GM23248 (cell line): ENCODE data around the gene YDJC. TPM values are rescaled to one million over a fixed set of nuclear protein-coding genes. Genes with fewer than 3 reads are reported as not detected.
"Not testable (repeated sequence)": the region's sequence is repeated elsewhere in the genome, so short reads cannot be mapped to it uniquely, and the experiment has no call there.

Experiments
- DNase-seq: peaks from one replicate; pipeline ENCODE4 v3.0.0-alpha.2; 2015
- H2AFZ ChIP-seq: fragments of 200-600 bp; sonication (generic); 2 replicates; pipeline ENCODE4 v1.6.1; 2016; ENCODE audit warnings: antibody characterized with exemption
- H3F3A ChIP-seq: fragments of 200-600 bp; sonication (generic); 2 replicates; pipeline ENCODE4 v1.6.1; 2016; ENCODE audit warnings: mild to moderate bottlenecking, antibody characterized with exemption, mixed run types; ENCODE audit not compliant: insufficient read depth
- H3K27ac ChIP-seq: fragments of 200-600 bp; sonication (generic); 2 replicates; pipeline ENCODE4 v1.5.1; 2016; ENCODE audit warnings: mild to moderate bottlenecking
- H3K27me3 ChIP-seq: fragments of 200-600 bp; sonication (generic); replicated peaks from 2 replicates; pipeline ENCODE4 v1.6.1; 2016; ENCODE audit warnings: mild to moderate bottlenecking; ENCODE audit not compliant: insufficient read depth
- H3K36me3 ChIP-seq: fragments of 200-600 bp; sonication (generic); 2 replicates; pipeline ENCODE4 v1.6.1; 2016; ENCODE audit warnings: low read depth, mild to moderate bottlenecking
- H3K4me1 ChIP-seq: fragments of 200-600 bp; sonication (generic); 2 replicates; pipeline ENCODE4 v1.6.1; 2016; ENCODE audit warnings: mild to moderate bottlenecking; ENCODE audit not compliant: insufficient read depth
- H3K4me2 ChIP-seq: fragments of 200-600 bp; sonication (generic); one replicate; pipeline ENCODE4 v1.6.1; 2016; ENCODE audit warnings: mild to moderate bottlenecking; ENCODE audit not compliant: unreplicated experiment
- H3K4me3 ChIP-seq: fragments of 200-600 bp; sonication (generic); 2 replicates; pipeline ENCODE4 v1.5.1; 2016; ENCODE audit warnings: mild to moderate bottlenecking
- H3K79me2 ChIP-seq: fragments of 200-600 bp; sonication (generic); 2 replicates; pipeline ENCODE4 v1.6.1; 2016; ENCODE audit warnings: mild to moderate bottlenecking; ENCODE audit not compliant: insufficient read depth
- H3K9ac ChIP-seq: fragments of 200-600 bp; sonication (generic); 2 replicates; pipeline ENCODE4 v1.6.1; 2016; ENCODE audit warnings: mild to moderate bottlenecking
- H3K9me2 ChIP-seq: fragments of 200-600 bp; sonication (generic); 2 replicates; pipeline ENCODE4 v1.6.1; 2016; ENCODE audit warnings: mixed run types, mild to moderate bottlenecking, moderate library complexity; ENCODE audit not compliant: insufficient read depth
- H3K9me3 ChIP-seq: fragments of 200-600 bp; sonication (generic); one replicate; pipeline ENCODE4 v1.6.1; 2017; ENCODE audit warnings: low read depth
- H4K20me1 ChIP-seq: fragments of 200-600 bp; sonication (generic); 2 replicates; pipeline ENCODE4 v1.6.0; 2016; ENCODE audit not compliant: insufficient read depth
- EZH2 ChIP-seq: fragments of 200-600 bp; sonication (generic); IDR thresholded peaks from 2 replicates; pipeline ENCODE4 v1.6.1; 2018; ENCODE audit warnings: antibody characterized with exemption, mild to moderate bottlenecking; ENCODE audit not compliant: insufficient read depth, poor library complexity, severe bottlenecking
- EZH2phosphoT487 ChIP-seq: fragments of 200-600 bp; sonication (generic); IDR thresholded peaks from 2 replicates; pipeline ENCODE4 v1.6.1; 2018; ENCODE audit warnings: antibody characterized with exemption, moderate library complexity, mild to moderate bottlenecking, low read depth; ENCODE audit not compliant: insufficient read depth
- WGBS, 2 experiments: methylation state at CpG; one replicate each; pipeline ENCODE4 v1.1.6; 2015 to 2017; ENCODE audit warnings: low lambda C conversion rate in 2 of 2, low coverage in 1 of 2; ENCODE audit errors: missing lambda C conversion rate in 2 of 2; 5-methylcytosine and 5-hydroxymethylcytosine counted together
- in situ Hi-C: fragments of 300-500 bp; cut with MboI; formaldehyde crosslinking; loops from 2 replicates; pipeline ENCODE4 v1.15.0; 2020
- polyA plus RNA-seq: library from polyadenylated mRNA; unstranded; fragments of >200 nt; fragmentation: Nextera tagmentation; extraction: Ambion mirVana; gene quantifications from 2 replicates; pipeline ENCODE4 v1.2.1, GENCODE V29; 2016
- total RNA-seq: library from RNA; depleted of rRNA; stranded (reverse); fragments of >200 nt; shearing (Covaris generic); gene quantifications from 2 replicates; pipeline ENCODE4 v1.2.3, GENCODE V29; 2014

YDJC gene
- total and polyA plus RNA-seq, 2 experiments from 2014 or later = 20.0 to 31.5 TPM

DNA sequence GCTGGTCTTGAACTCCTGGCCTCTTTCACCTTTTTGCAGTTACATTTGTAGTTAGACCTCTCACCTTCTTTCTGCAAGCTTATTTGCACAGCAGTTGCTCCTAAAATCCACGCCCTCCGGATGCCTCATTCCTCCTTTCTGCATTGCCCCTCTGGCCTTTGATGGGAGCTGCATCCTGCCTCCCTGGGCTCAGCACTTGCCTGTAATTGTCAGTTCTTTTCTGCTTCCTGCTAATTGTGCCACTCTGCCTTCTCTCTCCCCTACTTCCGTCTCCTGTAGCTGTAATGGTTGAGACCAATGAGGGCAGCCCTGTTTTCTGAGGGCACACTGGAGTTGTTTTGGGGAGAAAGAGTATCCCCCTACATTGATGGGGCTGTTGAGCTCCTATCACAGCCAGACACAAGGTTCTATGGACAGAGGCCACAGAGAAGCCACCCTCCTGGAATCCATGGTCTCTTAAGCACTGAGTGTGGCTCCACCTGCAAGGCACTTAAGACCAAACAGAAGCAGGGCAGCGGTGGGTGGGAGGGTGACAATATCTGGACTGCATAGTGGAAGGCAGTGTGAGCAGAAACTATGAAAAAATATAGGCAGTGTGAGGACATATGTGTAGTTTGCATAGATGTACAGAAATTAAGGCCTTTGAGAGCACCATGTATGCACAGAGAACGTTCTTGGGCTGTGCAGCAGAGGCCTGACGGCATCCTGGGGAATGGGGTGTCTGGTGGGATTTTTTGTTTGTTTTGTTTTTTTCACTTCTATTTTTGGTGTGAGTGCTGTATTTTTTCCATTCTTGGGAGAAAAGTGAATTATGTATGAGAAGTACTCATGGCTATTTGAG is 30.5 kb downstream of the YDJC start:
- H3K9me2 ChIP-seq = no peaks in the 10 kb centered on the region
- H3K4me2 ChIP-seq = no peak overlapping the region
- H3K36me3 ChIP-seq = 0 out of 2 replicates have a peak, but pooled peaks cover 5% of the 10 kb centered on the region
- peaks cover 2% of the 10 kb centered on the region; the same call in 1 of the 2 replicates for H3F3A ChIP-seq
- no peak overlapping the region for H2AFZ ChIP-seq
- no peak overlapping the region for H3K9ac ChIP-seq
- in situ Hi-C loops = no loop called here
- no peak overlapping the region for H3K27ac ChIP-seq
- H3K4me1 ChIP-seq = no peaks in the 10 kb centered on the region
- DNase-seq = no peak
- no peaks in the 10 kb centered on the region for H3K27me3 ChIP-seq
- no peak overlapping the region for H3K4me3 ChIP-seq
- no peak for TF ChIP-seq EZH2phosphoT487
- no peak for TF ChIP-seq EZH2
- H3K9me3 ChIP-seq = no peaks in the 10 kb centered on the region
- H3K79me2 ChIP-seq = peaks cover 100% of the 10 kb centered on the region
- peaks cover 11% of the 10 kb centered on the region; the same call in 1 of the 2 replicates for H4K20me1 ChIP-seq
- 97 to 98% methylated on average over 6 of the region's 6 CpGs for WGBS, 2 experiments

DNA sequence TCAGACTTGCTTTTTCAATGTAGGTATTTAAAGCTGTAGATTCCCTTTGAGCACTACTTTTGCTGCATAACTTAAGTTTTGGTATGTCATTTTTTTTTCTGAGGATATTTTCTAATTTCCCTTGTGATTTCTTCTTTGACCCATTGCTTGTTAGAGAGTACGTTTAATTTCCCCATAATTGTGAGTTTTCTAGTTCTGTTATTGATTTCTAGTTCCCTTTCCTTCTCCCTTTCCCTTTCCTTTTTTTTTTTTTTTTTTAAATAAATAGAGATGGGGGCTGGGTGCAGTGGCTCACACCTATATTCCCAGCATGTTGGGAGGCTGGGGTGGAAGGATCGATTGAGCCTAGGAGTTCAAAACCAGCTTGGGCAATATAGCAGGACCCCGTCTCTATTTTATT is 31.5 kb downstream of the YDJC start:
- H3K27ac ChIP-seq = no peak overlapping the region
- WGBS, 2 experiments = 84 to 90% methylated on average over 3 of the region's 3 CpGs
- H3K9me2 ChIP-seq = no peaks in the 10 kb centered on the region
- no peak overlapping the region for H3K9ac ChIP-seq
- H3K4me3 ChIP-seq = no peak overlapping the region
- peaks cover 2% of the 10 kb centered on the region; the same call in 1 of the 2 replicates for H3F3A ChIP-seq
- H3K36me3 ChIP-seq = 0 out of 2 replicates have a peak, but pooled peaks cover 5% of the 10 kb centered on the region
- H4K20me1 ChIP-seq = peaks cover 13% of the 10 kb centered on the region; the same call in 1 of the 2 replicates
- H3K4me1 ChIP-seq = no peaks in the 10 kb centered on the region
- in situ Hi-C loops = no loop called here
- DNase-seq = no peak
- peaks cover 100% of the 10 kb centered on the region for H3K79me2 ChIP-seq
- H3K4me2 ChIP-seq = no peak overlapping the region
- TF ChIP-seq EZH2phosphoT487 (no peak), EZH2 (no peak)
- no peaks in the 10 kb centered on the region for H3K27me3 ChIP-seq
- no peaks in the 10 kb centered on the region for H3K9me3 ChIP-seq
- H2AFZ ChIP-seq = no peak overlapping the region

DNA sequence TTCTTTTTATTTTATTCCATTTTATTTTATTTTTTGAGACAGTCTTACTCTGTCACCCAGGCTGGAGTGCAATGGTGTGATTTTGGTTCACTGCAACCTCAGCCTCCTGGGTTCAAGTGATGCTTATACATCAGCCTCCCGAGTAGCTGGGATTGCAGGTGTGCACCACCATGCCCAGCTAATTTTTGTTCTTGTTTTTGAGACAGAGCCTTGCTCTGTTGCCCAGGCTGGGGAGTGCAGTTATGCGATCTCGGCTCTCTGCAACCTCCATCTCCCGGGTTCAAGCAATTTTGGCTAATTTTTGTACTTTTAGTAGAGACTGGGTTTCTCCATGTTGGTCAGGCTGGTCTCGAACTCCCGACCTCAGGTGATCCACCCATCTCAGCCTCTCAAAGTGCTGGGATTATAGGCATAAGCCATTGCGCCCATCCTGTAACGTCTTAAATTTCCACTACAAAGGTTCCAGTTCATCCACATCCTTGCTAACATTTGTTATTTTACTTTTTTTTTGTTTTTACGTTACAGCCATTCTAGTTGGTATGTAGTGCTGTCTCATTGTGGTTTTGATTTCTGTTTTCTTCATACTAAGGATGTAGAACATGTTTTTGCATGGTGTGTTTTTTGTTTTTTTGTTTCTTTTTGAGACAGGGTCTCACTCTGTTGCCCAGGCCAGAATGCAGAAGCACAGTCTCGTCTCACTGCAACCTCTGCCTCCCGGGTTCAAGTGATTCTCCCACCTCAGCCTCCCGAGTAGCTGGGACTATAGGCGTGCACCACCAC is 33.3 kb downstream of the YDJC start:
- Histone ChIP-seq H4K20me1 (peaks cover 29% of the 10 kb centered on the region), H3K79me2 (peaks cover 100% of the 10 kb centered on the region)
- H3K4me2 ChIP-seq, H3K36me3 ChIP-seq, H3K27me3 ChIP-seq, H3F3A ChIP-seq, H3K9me3 ChIP-seq, H2AFZ ChIP-seq, H3K4me1 ChIP-seq, H3K9me2 ChIP-seq, H3K9ac ChIP-seq, H3K27ac ChIP-seq, DNase-seq, H3K4me3 ChIP-seq, in situ Hi-C loops: not testable (repeated sequence)
- WGBS, 2 experiments = 94 to 98% methylated on average over 13 of the region's 13 CpGs

DNA sequence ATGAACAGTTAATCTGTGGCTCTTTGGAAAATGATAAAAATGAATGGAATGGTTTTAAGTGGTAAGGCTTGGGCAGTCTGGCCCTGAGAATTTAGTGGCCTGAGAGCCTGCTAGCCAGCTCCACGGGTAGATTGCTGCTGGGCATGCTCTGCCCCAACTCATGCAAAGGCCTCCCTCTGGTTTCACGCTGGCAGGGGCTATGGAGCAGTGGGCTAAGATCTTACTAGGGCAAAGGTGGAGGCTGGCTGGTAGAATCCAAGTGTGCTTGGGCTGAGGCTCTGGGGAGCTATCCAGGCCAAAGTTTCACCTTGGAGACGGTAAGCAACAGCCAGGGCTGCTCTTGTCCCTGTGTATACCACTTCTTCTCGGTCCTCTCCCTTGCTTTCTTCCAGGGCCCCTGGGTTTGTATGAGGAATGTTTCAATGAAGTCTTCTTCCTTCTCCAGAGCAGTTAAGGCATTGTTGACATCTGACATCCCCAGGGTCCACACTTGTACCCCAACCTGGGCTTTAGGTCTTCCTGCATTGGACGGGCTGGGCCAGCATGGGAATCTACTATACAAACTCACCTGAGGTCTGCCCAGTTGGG is 34.9 kb downstream of the YDJC start:
- Histone ChIP-seq H4K20me1 (peaks cover 32% of the 10 kb centered on the region), H3K9me2 (no peaks in the 10 kb centered on the region), H2AFZ (no peak overlapping the region), H3K9me3 (no peaks in the 10 kb centered on the region), H3K27ac (no peak overlapping the region), H3K4me1 (no peaks in the 10 kb centered on the region; the same call in 1 of the 2 replicates), H3K4me3 (no peak overlapping the region), H3K27me3 (no peaks in the 10 kb centered on the region), H3F3A (no peaks in the 10 kb centered on the region), H3K79me2 (peaks cover 100% of the 10 kb centered on the region), H3K4me2 (no peak overlapping the region), H3K9ac (no peak overlapping the region), H3K36me3 (0 out of 2 replicates have a peak, but pooled peaks cover 5% of the 10 kb centered on the region)
- DNase-seq = no peak
- in situ Hi-C loops = no loop called here
- 77 to 86% methylated on average over 5 of the region's 5 CpGs for WGBS, 2 experiments
- TF ChIP-seq EZH2phosphoT487 = no peak
- TF ChIP-seq EZH2 = no peak
